Esophagus muscularis mucosa (tissue), 4 donors: ENCODE data around the gene SYNPO2L. TPM values are rescaled to one million over a fixed set of nuclear protein-coding genes. Genes with fewer than 3 reads are reported as not detected.
"Not testable (repeated sequence)": the region's sequence is repeated elsewhere in the genome, so short reads cannot be mapped to it uniquely, and the experiment has no call there.

Experiments
- DNase-seq: peaks from one replicate; pipeline ENCODE4 v3.0.0-alpha.2; 2017; ENCODE audit errors: extremely low spot score
- H3K27ac ChIP-seq, 4 donors: fragments of 200-600 bp; sonication (generic); replicated peaks in 1 of 4; 1 replicate in 3 of 4; 2 replicates in 1 of 4; pipeline ENCODE4 v1.5.1; 2016 to 2019; ENCODE audit warnings: mild to moderate bottlenecking in 1 of 4
- H3K27me3 ChIP-seq, 4 donors: fragments of 200-600 bp; sonication (generic); one replicate each; pipeline versions ENCODE4 v1.5.1 to v1.6.0; 2016 to 2019
- H3K36me3 ChIP-seq, 4 donors: fragments of 200-600 bp; sonication (generic); one replicate each; pipeline ENCODE4 v1.5.1; 2016 to 2019
- H3K4me1 ChIP-seq, 4 donors: fragments of 200-600 bp; sonication (generic); one replicate each; pipeline ENCODE4 v1.5.1; 2016 to 2019
- H3K4me3 ChIP-seq, 4 donors: fragments of 200-600 bp; sonication (generic); 1 replicate in 2 of 4; 2 replicates in 2 of 4; pipeline ENCODE4 v1.5.1; 2016 to 2019; ENCODE audit warnings: mild to moderate bottlenecking in 4 of 4, moderate library complexity in 1 of 4
- H3K9me3 ChIP-seq, 4 donors: fragments of 200-600 bp; sonication (generic); 1 replicate in 3 of 4; 2 replicates in 1 of 4; pipeline ENCODE4 v1.5.1; 2016 to 2019
- EP300 ChIP-seq: sonication (generic); formaldehyde crosslinking; IDR thresholded peaks from one replicate; pipeline ENCODE4 v1.6.1; 2017; ENCODE audit warnings: antibody characterized with exemption
- POLR2A ChIP-seq: fragments of 450-650 bp; IDR thresholded peaks from one replicate; pipeline ENCODE4 v1.6.1; 2017; ENCODE audit warnings: antibody characterized with exemption, moderate library complexity, mild to moderate bottlenecking, low read depth
- POLR2AphosphoS5 ChIP-seq, 2 donors: sonication (generic); formaldehyde crosslinking; IDR thresholded peaks; one replicate each; pipeline ENCODE4 v1.6.1; 2017; ENCODE audit warnings: antibody characterized with exemption in 2 of 2
- WGBS: methylation state at CpG from one replicate; pipeline ENCODE4 v1.1.5; 2018; 5-methylcytosine and 5-hydroxymethylcytosine counted together
- intact Hi-C: fragments of 100-400 bp; cut with DNase I; formaldehyde crosslinking; loops from one replicate; pipeline ENCODE4 v1.15.1; 2023
- total RNA-seq, 4 donors: library from RNA; depleted of rRNA; stranded (reverse); fragments of >200 nt; gene quantifications; one replicate each; pipeline versions ENCODE4 v1.1.0 to v1.2.1, GENCODE V29; 2016
- TF ChIP-seq, protein P1 (sequence below), 3 experiments: fragments of 200-600 bp in 2 of 3; fragments of 450-650 bp in 1 of 3; sonication (generic) in 2 of 3; IDR thresholded peaks; one replicate each; pipeline ENCODE4 v1.5.1; 2017 to 2019; ENCODE audit warnings: antibody characterized with exemption in 3 of 3, mild to moderate bottlenecking in 2 of 3, moderate library complexity in 1 of 3

The SYNPO2L gene
- total RNA-seq, 4 donors from 2014 or later: not detected

DNA sequence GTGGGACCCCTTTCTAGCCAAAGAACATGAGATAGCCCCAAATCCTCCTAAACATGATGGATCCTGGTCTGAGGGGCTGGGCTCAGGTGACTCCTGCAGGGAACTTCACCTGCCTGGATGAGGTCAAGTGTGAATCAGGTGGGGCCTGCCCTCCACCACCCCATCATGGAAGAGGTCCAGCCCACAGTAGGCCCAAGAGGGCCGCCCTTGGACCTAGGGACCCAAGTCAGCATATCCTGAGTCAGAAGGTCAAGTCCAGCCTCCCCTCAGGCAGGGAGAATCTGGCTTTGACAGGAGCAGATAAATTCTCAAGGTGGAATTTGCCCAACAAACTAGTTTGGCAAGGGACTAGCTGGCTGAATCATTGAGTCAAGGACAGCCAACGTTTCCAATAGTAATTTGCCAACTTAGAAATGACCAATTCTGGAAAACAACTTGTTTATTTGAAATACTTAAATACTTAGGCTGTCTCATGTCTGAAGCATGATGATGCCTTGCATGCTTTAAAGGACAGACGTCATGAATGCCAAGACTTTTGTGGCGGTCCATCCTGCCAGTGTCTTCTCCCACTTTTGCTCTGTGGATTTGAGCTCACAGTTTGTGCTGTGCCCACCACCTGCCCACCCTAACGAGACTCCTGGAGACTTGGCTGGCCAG, 10.5 kb upstream of the SYNPO2L start:
- H3K4me3 ChIP-seq, H3K36me3 ChIP-seq, H3K4me1 ChIP-seq, DNase-seq, intact Hi-C loops, H3K27me3 ChIP-seq, H3K27ac ChIP-seq, H3K9me3 ChIP-seq: not testable (repeated sequence)
- 51% methylated on average over 3 of the region's 5 CpGs for WGBS

- DNase-seq, H3K27me3 ChIP-seq, H3K4me3 ChIP-seq, H3K4me1 ChIP-seq, H3K36me3 ChIP-seq, H3K9me3 ChIP-seq, H3K27ac ChIP-seq, intact Hi-C loops: not testable (repeated sequence)
- 80% methylated on average over 3 of the region's 3 CpGs for WGBS
Measured at GRCh38 chr10:73665581-73665980, 9.8 kb upstream of the SYNPO2L start.

- 75% methylated on average over 6 of the region's 13 CpGs for WGBS
- DNase-seq, intact Hi-C loops: not testable (repeated sequence)
Measured at GRCh38 chr10:73664156-73665040, 8.6 kb upstream of the SYNPO2L start.

GRCh38 chr10:73663621-73664020, 7.8 kb upstream of the SYNPO2L start:
- H3K4me3 ChIP-seq, H3K36me3 ChIP-seq, intact Hi-C loops, H3K27ac ChIP-seq, DNase-seq, H3K4me1 ChIP-seq, H3K9me3 ChIP-seq, H3K27me3 ChIP-seq: not testable (repeated sequence)
- no CpG with 5 or more reads among the region's 10 CpGs for WGBS

More at GRCh38 chr10:73664156-73665040, 8.6 kb upstream of the SYNPO2L start:
- H3K4me1 ChIP-seq, H3K9me3 ChIP-seq, H3K27me3 ChIP-seq, H3K36me3 ChIP-seq, H3K4me3 ChIP-seq, H3K27ac ChIP-seq: not testable (repeated sequence)

- H3K9me3 ChIP-seq, H3K4me3 ChIP-seq, DNase-seq, H3K4me1 ChIP-seq, H3K36me3 ChIP-seq, intact Hi-C loops, H3K27me3 ChIP-seq, H3K27ac ChIP-seq: not testable (repeated sequence)
- WGBS: 81% methylated on average over 7 of the region's 7 CpGs
Measured at GRCh38 chr10:73662705-73663104, 6.9 kb upstream of the SYNPO2L start.

- DNase-seq: no peak
- Histone ChIP-seq H3K27ac (peak overlapping the region in 3 of 4 donors; percentile 34 to 69 (median 64)), H3K9me3 (no peaks in the 10 kb centered on the region), H3K36me3 (peaks cover 0 to 8% (median 0%) of the 10 kb centered on the region in 4 donors), H3K27me3 (no peaks in the 10 kb centered on the region), H3K4me1 (peaks cover 8 to 26% (median 17%) of the 10 kb centered on the region in 4 donors), H3K4me3 (no peak overlapping the region)
- intact Hi-C loops: no loop called here
- 87% methylated on average over 11 of the region's 12 CpGs for WGBS
- TF ChIP-seq, protein P1, sequence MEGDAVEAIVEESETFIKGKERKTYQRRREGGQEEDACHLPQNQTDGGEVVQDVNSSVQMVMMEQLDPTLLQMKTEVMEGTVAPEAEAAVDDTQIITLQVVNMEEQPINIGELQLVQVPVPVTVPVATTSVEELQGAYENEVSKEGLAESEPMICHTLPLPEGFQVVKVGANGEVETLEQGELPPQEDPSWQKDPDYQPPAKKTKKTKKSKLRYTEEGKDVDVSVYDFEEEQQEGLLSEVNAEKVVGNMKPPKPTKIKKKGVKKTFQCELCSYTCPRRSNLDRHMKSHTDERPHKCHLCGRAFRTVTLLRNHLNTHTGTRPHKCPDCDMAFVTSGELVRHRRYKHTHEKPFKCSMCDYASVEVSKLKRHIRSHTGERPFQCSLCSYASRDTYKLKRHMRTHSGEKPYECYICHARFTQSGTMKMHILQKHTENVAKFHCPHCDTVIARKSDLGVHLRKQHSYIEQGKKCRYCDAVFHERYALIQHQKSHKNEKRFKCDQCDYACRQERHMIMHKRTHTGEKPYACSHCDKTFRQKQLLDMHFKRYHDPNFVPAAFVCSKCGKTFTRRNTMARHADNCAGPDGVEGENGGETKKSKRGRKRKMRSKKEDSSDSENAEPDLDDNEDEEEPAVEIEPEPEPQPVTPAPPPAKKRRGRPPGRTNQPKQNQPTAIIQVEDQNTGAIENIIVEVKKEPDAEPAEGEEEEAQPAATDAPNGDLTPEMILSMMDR (IDR thresholded peaks at IDR 0.05): no peak
- TF ChIP-seq EP300 (no peak), POLR2AphosphoS5 (IDR thresholded peaks at IDR 0.05) (no peak), POLR2A (peak; percentile 41)
Measured at GRCh38 chr10:73655257-73655989, 406 bp downstream of the SYNPO2L start.

DNA sequence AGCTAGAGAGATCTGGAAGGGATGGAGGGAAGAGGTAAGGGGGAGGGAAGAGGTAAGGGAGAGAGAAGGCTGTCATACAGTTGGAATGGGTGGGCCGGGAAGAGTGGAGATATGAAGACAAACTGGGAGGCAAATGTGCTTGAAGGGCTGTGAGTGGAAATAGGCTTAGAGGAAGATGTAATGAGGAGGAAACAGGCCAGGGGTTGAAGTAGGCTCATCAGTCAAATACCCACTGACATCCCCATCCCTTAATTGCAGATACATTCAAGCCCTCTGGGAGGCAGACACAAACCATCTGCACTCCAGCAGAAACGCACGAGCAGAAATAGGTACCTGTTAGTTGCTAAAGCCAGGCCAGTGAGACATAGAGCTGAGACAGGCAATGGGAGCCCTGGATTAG, 2.1 kb downstream of the SYNPO2L start:
- no peak for DNase-seq
- TF ChIP-seq EP300 (no peak), POLR2A (no peak), POLR2AphosphoS5 (IDR thresholded peaks at IDR 0.05) (no peak)
- TF ChIP-seq, protein P1 (IDR thresholded peaks at IDR 0.05): no peak

More for the DNA sequence above, 2.1 kb downstream of the SYNPO2L start:
- no peak overlapping the region for H3K4me3 ChIP-seq
- peaks cover 0 to 8% (median 0%) of the 10 kb centered on the region in 4 donors for H3K36me3 ChIP-seq
- 65% methylated on average over 3 of the region's 3 CpGs for WGBS
- no peak overlapping the region for H3K27ac ChIP-seq
- peaks cover 9 to 29% (median 19%) of the 10 kb centered on the region in 4 donors for H3K4me1 ChIP-seq
- intact Hi-C loops: no loop called here
- no peaks in the 10 kb centered on the region for H3K9me3 ChIP-seq
- H3K27me3 ChIP-seq: no peaks in the 10 kb centered on the region
